ENCODE measurements around the gene DHX40. TPM values are rescaled to one million over a fixed set of nuclear protein-coding genes. Genes with fewer than 3 reads are reported as not detected.

Gene DHX40
- total and polyA plus RNA-seq, 2 of the 13 experiments (the other 11 are each of a cell fraction or from before 2014, with no cell fraction given) = 22.2 to 37.0 TPM

- TF ChIP-seq ZFP1 (CRISPR knock-in tag; IDR thresholded peaks at IDR 0.05) (0 out of 2 replicates have a peak, but pooled peaks have one; percentile 47), FIP1L1 (IDR thresholded peaks at IDR 0.05; ENCODE audit: borderline replicate concordance, insufficient read depth, low read depth, low read length) (no peak), DBP (CRISPR knock-in tag; IDR thresholded peaks at IDR 0.05; ENCODE audit: not compliant biosample characterization) (no peak), KLF11 (CRISPR knock-in tag; IDR thresholded peaks at IDR 0.05) (no peak), PRDM10 (CRISPR knock-in tag; IDR thresholded peaks at IDR 0.05; ENCODE audit: low read depth) (no peak), ZNF207 (IDR thresholded peaks at IDR 0.05; ENCODE audit: borderline replicate concordance) (no peak), GMEB1 (CRISPR knock-in tag; IDR thresholded peaks at IDR 0.05; ENCODE audit: borderline replicate concordance) (peak; percentile 51; the same call in 1 of the 2 replicates), ZNF784 (CRISPR knock-in tag; IDR thresholded peaks at IDR 0.05; ENCODE audit: borderline replicate concordance) (no peak), FUBP1 (CRISPR knock-in tag; IDR thresholded peaks at IDR 0.05; ENCODE audit: borderline replicate concordance) (no peak), ZNF780A (CRISPR knock-in tag; IDR thresholded peaks at IDR 0.05) (no peak), ZFP36L2 (CRISPR knock-in tag; IDR thresholded peaks at IDR 0.05) (no peak), CREB1 (IDR thresholded peaks at IDR 0.05) (no peak), CREB1 (CRISPR knock-in tag; IDR thresholded peaks at IDR 0.05) (peak; percentile 49; the same call in 1 of the 2 replicates), ZBTB46 (CRISPR knock-in tag; IDR thresholded peaks at IDR 0.05; ENCODE audit: borderline replicate concordance) (no peak), RBM39 (IDR thresholded peaks at IDR 0.05; ENCODE audit: low read depth, low read length, poor library complexity, severe bottlenecking) (no peak), ZNF546 (CRISPR knock-in tag; conservative IDR thresholded peaks at IDR 0.05) (no peak)
These were observed 43.8 kb upstream of the DHX40 start (continued) for GRCh38 chr17:59521465-59522126.

Data from HepG2 (cell line).